Measurements from ENCODE around the gene ARSG. TPM values are rescaled to one million over a fixed set of nuclear protein-coding genes. Genes with fewer than 3 reads are reported as not detected.

ARSG gene
- total RNA-seq, 1 experiment from 2014 or later: 7.9 TPM

- no peak for DNase-seq (ENCODE audit: low spot score)
- H3K4me3 Mint-ChIP-seq: no peak overlapping the region
- TF ChIP-seq ATF2 (CRISPR knock-in tag; IDR thresholded peaks at IDR 0.05; ENCODE audit: borderline replicate concordance, low read depth): no peak
- TF ChIP-seq, protein P1, sequence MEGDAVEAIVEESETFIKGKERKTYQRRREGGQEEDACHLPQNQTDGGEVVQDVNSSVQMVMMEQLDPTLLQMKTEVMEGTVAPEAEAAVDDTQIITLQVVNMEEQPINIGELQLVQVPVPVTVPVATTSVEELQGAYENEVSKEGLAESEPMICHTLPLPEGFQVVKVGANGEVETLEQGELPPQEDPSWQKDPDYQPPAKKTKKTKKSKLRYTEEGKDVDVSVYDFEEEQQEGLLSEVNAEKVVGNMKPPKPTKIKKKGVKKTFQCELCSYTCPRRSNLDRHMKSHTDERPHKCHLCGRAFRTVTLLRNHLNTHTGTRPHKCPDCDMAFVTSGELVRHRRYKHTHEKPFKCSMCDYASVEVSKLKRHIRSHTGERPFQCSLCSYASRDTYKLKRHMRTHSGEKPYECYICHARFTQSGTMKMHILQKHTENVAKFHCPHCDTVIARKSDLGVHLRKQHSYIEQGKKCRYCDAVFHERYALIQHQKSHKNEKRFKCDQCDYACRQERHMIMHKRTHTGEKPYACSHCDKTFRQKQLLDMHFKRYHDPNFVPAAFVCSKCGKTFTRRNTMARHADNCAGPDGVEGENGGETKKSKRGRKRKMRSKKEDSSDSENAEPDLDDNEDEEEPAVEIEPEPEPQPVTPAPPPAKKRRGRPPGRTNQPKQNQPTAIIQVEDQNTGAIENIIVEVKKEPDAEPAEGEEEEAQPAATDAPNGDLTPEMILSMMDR (IDR thresholded peaks at IDR 0.05): no peak
- H3K27ac Mint-ChIP-seq: no peak overlapping the region
- H3K27me3 Mint-ChIP-seq (ENCODE audit: low read depth): no peaks in the 10 kb centered on the region; the same call in 1 of the 2 replicates
- no peak for ATAC-seq
- H3K9me3 Mint-ChIP-seq: peaks cover 5% of the 10 kb centered on the region; the same call in 1 of the 2 replicates
- peaks cover 22% of the 10 kb centered on the region for H3K4me1 Mint-ChIP-seq
- peaks cover 6% of the 10 kb centered on the region for H3K36me3 Mint-ChIP-seq
- ChIA-PET CTCF (interaction anchor here (1.3 kb wide), 1 partner anchor 102 kb away, joined by 3 read pairs; no protein-coding TSS in a partner anchor), POLR2A (no interaction called here)
Measured at GRCh38 chr17:68396226-68397107, 105.2 kb downstream of the ARSG start.

- H3K36me3 Mint-ChIP-seq: peaks cover 6% of the 10 kb centered on the region
- CTCF ChIA-PET: interaction anchor here (1.3 kb wide), 1 partner anchor 103 kb away, joined by 3 read pairs; no protein-coding TSS in a partner anchor
- peaks cover 27% of the 10 kb centered on the region for H3K4me1 Mint-ChIP-seq
- no peak for ATAC-seq
- POLR2A ChIA-PET: no interaction called here
- no peak for DNase-seq (ENCODE audit: low spot score)
- no peaks in the 10 kb centered on the region; the same call in 1 of the 2 replicates for H3K27me3 Mint-ChIP-seq (ENCODE audit: low read depth)
- TF ChIP-seq NR3C1 (CRISPR knock-in tag; conservative IDR thresholded peaks at IDR 0.05; ENCODE audit: low read depth) (no peak), HMGA2 (CRISPR knock-in tag; IDR thresholded peaks at IDR 0.05) (no peak), ZNF317 (CRISPR knock-in tag; IDR thresholded peaks at IDR 0.05; ENCODE audit: borderline replicate concordance, low read depth) (no peak), EMX1 (CRISPR knock-in tag; IDR thresholded peaks at IDR 0.05) (no peak), SP1 (CRISPR knock-in tag; conservative IDR thresholded peaks at IDR 0.05) (no peak), CREB1 (CRISPR knock-in tag; IDR thresholded peaks at IDR 0.05) (no peak), NFATC4 (CRISPR knock-in tag; IDR thresholded peaks at IDR 0.05) (no peak), ESRRA (CRISPR knock-in tag; IDR thresholded peaks at IDR 0.05; ENCODE audit: borderline replicate concordance) (no peak), ZNF121 (CRISPR knock-in tag; IDR thresholded peaks at IDR 0.05) (no peak), FOXP1 (CRISPR knock-in tag; IDR thresholded peaks at IDR 0.05; ENCODE audit: borderline replicate concordance) (no peak)
- TF ChIP-seq, protein P2, sequence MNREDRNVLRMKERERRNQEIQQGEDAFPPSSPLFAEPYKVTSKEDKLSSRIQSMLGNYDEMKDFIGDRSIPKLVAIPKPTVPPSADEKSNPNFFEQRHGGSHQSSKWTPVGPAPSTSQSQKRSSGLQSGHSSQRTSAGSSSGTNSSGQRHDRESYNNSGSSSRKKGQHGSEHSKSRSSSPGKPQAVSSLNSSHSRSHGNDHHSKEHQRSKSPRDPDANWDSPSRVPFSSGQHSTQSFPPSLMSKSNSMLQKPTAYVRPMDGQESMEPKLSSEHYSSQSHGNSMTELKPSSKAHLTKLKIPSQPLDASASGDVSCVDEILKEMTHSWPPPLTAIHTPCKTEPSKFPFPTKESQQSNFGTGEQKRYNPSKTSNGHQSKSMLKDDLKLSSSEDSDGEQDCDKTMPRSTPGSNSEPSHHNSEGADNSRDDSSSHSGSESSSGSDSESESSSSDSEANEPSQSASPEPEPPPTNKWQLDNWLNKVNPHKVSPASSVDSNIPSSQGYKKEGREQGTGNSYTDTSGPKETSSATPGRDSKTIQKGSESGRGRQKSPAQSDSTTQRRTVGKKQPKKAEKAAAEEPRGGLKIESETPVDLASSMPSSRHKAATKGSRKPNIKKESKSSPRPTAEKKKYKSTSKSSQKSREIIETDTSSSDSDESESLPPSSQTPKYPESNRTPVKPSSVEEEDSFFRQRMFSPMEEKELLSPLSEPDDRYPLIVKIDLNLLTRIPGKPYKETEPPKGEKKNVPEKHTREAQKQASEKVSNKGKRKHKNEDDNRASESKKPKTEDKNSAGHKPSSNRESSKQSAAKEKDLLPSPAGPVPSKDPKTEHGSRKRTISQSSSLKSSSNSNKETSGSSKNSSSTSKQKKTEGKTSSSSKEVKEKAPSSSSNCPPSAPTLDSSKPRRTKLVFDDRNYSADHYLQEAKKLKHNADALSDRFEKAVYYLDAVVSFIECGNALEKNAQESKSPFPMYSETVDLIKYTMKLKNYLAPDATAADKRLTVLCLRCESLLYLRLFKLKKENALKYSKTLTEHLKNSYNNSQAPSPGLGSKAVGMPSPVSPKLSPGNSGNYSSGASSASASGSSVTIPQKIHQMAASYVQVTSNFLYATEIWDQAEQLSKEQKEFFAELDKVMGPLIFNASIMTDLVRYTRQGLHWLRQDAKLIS (CRISPR knock-in tag; IDR thresholded peaks at IDR 0.05; ENCODE audit: borderline replicate concordance): no peak
- TF ChIP-seq, protein P3, sequence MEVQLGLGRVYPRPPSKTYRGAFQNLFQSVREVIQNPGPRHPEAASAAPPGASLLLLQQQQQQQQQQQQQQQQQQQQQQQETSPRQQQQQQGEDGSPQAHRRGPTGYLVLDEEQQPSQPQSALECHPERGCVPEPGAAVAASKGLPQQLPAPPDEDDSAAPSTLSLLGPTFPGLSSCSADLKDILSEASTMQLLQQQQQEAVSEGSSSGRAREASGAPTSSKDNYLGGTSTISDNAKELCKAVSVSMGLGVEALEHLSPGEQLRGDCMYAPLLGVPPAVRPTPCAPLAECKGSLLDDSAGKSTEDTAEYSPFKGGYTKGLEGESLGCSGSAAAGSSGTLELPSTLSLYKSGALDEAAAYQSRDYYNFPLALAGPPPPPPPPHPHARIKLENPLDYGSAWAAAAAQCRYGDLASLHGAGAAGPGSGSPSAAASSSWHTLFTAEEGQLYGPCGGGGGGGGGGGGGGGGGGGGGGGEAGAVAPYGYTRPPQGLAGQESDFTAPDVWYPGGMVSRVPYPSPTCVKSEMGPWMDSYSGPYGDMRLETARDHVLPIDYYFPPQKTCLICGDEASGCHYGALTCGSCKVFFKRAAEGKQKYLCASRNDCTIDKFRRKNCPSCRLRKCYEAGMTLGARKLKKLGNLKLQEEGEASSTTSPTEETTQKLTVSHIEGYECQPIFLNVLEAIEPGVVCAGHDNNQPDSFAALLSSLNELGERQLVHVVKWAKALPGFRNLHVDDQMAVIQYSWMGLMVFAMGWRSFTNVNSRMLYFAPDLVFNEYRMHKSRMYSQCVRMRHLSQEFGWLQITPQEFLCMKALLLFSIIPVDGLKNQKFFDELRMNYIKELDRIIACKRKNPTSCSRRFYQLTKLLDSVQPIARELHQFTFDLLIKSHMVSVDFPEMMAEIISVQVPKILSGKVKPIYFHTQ (CRISPR knock-in tag; IDR thresholded peaks at IDR 0.05): no peak
- TF ChIP-seq, protein P4, sequence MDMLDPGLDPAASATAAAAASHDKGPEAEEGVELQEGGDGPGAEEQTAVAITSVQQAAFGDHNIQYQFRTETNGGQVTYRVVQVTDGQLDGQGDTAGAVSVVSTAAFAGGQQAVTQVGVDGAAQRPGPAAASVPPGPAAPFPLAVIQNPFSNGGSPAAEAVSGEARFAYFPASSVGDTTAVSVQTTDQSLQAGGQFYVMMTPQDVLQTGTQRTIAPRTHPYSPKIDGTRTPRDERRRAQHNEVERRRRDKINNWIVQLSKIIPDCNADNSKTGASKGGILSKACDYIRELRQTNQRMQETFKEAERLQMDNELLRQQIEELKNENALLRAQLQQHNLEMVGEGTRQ (CRISPR knock-in tag; IDR thresholded peaks at IDR 0.05): no peak
- no peak overlapping the region for H3K4me3 Mint-ChIP-seq
- no peak overlapping the region for H3K27ac Mint-ChIP-seq
- peaks cover 5% of the 10 kb centered on the region; the same call in 1 of the 2 replicates for H3K9me3 Mint-ChIP-seq
Measured at GRCh38 chr17:68397108-68397536, 105.8 kb downstream of the ARSG start.
